GM18519 (cell line): Measurements from ENCODE around the gene YWHAQ.

Experiments
- ATAC-seq: cut with Tn5 transposase; IDR thresholded peaks from one replicate; pipeline ENCODE4 v1.9.1; 2021; ENCODE audit warnings: mild to moderate bottlenecking, moderate library complexity; ENCODE audit not compliant: unreplicated experiment, low FRiP score

The YWHAQ gene

GRCh38 chr2:9630736-9631552 lies at the start of gene YWHAQ:
TSS of gene YWHAQ (minus strand) at chr2:9630997. CDS start at chr2:9630452, 545 bp downstream.
- peak; percentile 87 for ATAC-seq

GRCh38 chr2:9680082-9680481 lies 49.3 kb upstream of the YWHAQ start:
- ATAC-seq = no peak

GRCh38 chr2:9679218-9679617 lies 48.4 kb upstream of the YWHAQ start:
- ATAC-seq = no peak

- no peak for ATAC-seq
Measured at GRCh38 chr2:9678544-9678943, 47.7 kb upstream of the YWHAQ start.

GRCh38 chr2:9675415-9676351 lies 44.9 kb upstream of the YWHAQ start:
- no peak for ATAC-seq

- ATAC-seq = no peak
Measured at GRCh38 chr2:9674891-9675414, 44.2 kb upstream of the YWHAQ start.

GRCh38 chr2:9673914-9674481 lies 43.2 kb upstream of the YWHAQ start:
- no peak for ATAC-seq

GRCh38 chr2:9668687-9669345 lies 38.0 kb upstream of the YWHAQ start:
- no peak for ATAC-seq

- ATAC-seq = no peak
Measured at GRCh38 chr2:9667826-9668225, 37.0 kb upstream of the YWHAQ start.

- no peak for ATAC-seq
Measured at GRCh38 chr2:9666306-9666705, 35.5 kb upstream of the YWHAQ start.

GRCh38 chr2:9665898-9666297 lies 35.1 kb upstream of the YWHAQ start:
- ATAC-seq = no peak

- ATAC-seq = no peak
Measured at GRCh38 chr2:9664365-9664764, 33.6 kb upstream of the YWHAQ start.

GRCh38 chr2:9663008-9663879 lies 32.4 kb upstream of the YWHAQ start:
- no peak for ATAC-seq

- no peak for ATAC-seq
Measured at GRCh38 chr2:9661261-9661660, 30.5 kb upstream of the YWHAQ start.

GRCh38 chr2:9660781-9661180 lies 30.0 kb upstream of the YWHAQ start:
- no peak for ATAC-seq

GRCh38 chr2:9660154-9660553 lies 29.4 kb upstream of the YWHAQ start:
- ATAC-seq = no peak

GRCh38 chr2:9658972-9659371 lies 28.2 kb upstream of the YWHAQ start:
- no peak for ATAC-seq

GRCh38 chr2:9657731-9658130 lies 26.9 kb upstream of the YWHAQ start:
- no peak for ATAC-seq

GRCh38 chr2:9657083-9657482 lies 26.3 kb upstream of the YWHAQ start:
- no peak for ATAC-seq
